ENCODE data around the gene ZNF107. TPM values are rescaled to one million over a fixed set of nuclear protein-coding genes. Genes with fewer than 3 reads are reported as not detected.

ZNF107 gene
- 0.52 and 1.1 TPM in 2 replicates for total RNA-seq (2014; rRNA removed; shearing (Covaris generic); ENCODE audit: low replicate concordance)

GRCh38 chr7:64665980-64666662 is at the start of gene ZNF107:
TSS of gene ZNF107 (plus strand) at chr7:64666133. CDS start at chr7:64666283, 150 bp downstream.
- peak; percentile 92 for DNase-seq (ENCODE audit: low read depth)
- in situ Hi-C loops (cut with HindIII; ENCODE audit: low pct_unique_long_range_greater_than_20kb, low sequenced_read_pairs), result no loop called here

- in situ Hi-C loops (cut with HindIII; ENCODE audit: low pct_unique_long_range_greater_than_20kb, low sequenced_read_pairs), result no loop called here
- DNase-seq (ENCODE audit: low read depth), result peak; percentile 38
Observed at GRCh38 chr7:64618785-64619456, 47.0 kb upstream of the ZNF107 start.

GRCh38 chr7:64619705-64620104 is 46.2 kb upstream of the ZNF107 start:
- in situ Hi-C loops (cut with HindIII; ENCODE audit: low pct_unique_long_range_greater_than_20kb, low sequenced_read_pairs), result no loop called here
- peak; percentile 8 for DNase-seq (ENCODE audit: low read depth)

GRCh38 chr7:64621656-64622055 is 44.3 kb upstream of the ZNF107 start:
- no peak for DNase-seq (ENCODE audit: low read depth)
- in situ Hi-C loops (cut with HindIII; ENCODE audit: low pct_unique_long_range_greater_than_20kb, low sequenced_read_pairs), result no loop called here

- in situ Hi-C loops (cut with HindIII; ENCODE audit: low pct_unique_long_range_greater_than_20kb, low sequenced_read_pairs), result no loop called here
- no peak for DNase-seq (ENCODE audit: low read depth)
Observed at GRCh38 chr7:64625114-64626082, 40.5 kb upstream of the ZNF107 start.

- DNase-seq (ENCODE audit: low read depth), result no peak
- in situ Hi-C loops (cut with HindIII; ENCODE audit: low pct_unique_long_range_greater_than_20kb, low sequenced_read_pairs), result no loop called here
Observed at GRCh38 chr7:64626083-64626469, 39.9 kb upstream of the ZNF107 start.

- in situ Hi-C loops (cut with HindIII; ENCODE audit: low pct_unique_long_range_greater_than_20kb, low sequenced_read_pairs), result no loop called here
- DNase-seq (ENCODE audit: low read depth), result no peak
Observed at GRCh38 chr7:64626557-64626956, 39.4 kb upstream of the ZNF107 start.

GRCh38 chr7:64628192-64628591 is 37.7 kb upstream of the ZNF107 start:
- no peak for DNase-seq (ENCODE audit: low read depth)
- in situ Hi-C loops (cut with HindIII; ENCODE audit: low pct_unique_long_range_greater_than_20kb, low sequenced_read_pairs), result no loop called here

GRCh38 chr7:64628721-64629120 is 37.2 kb upstream of the ZNF107 start:
- DNase-seq (ENCODE audit: low read depth), result no peak
- in situ Hi-C loops (cut with HindIII; ENCODE audit: low pct_unique_long_range_greater_than_20kb, low sequenced_read_pairs), result no loop called here

- DNase-seq (ENCODE audit: low read depth), result no peak
- in situ Hi-C loops (cut with HindIII; ENCODE audit: low pct_unique_long_range_greater_than_20kb, low sequenced_read_pairs), result no loop called here
Observed at GRCh38 chr7:64630496-64630895, 35.4 kb upstream of the ZNF107 start.

GRCh38 chr7:64632029-64632428 is 33.9 kb upstream of the ZNF107 start:
- in situ Hi-C loops (cut with HindIII; ENCODE audit: low pct_unique_long_range_greater_than_20kb, low sequenced_read_pairs), result no loop called here
- DNase-seq (ENCODE audit: low read depth), result no peak

- DNase-seq (ENCODE audit: low read depth), result no peak
- in situ Hi-C loops (cut with HindIII; ENCODE audit: low pct_unique_long_range_greater_than_20kb, low sequenced_read_pairs), result no loop called here
Observed at GRCh38 chr7:64633401-64633800, 32.5 kb upstream of the ZNF107 start.

GRCh38 chr7:64634406-64635062 is 31.4 kb upstream of the ZNF107 start:
- no peak for DNase-seq (ENCODE audit: low read depth)
- in situ Hi-C loops (cut with HindIII; ENCODE audit: low pct_unique_long_range_greater_than_20kb, low sequenced_read_pairs), result no loop called here

- in situ Hi-C loops (cut with HindIII; ENCODE audit: low pct_unique_long_range_greater_than_20kb, low sequenced_read_pairs), result no loop called here
- no peak for DNase-seq (ENCODE audit: low read depth)
Observed at GRCh38 chr7:64636386-64636785, 29.5 kb upstream of the ZNF107 start.

GRCh38 chr7:64637521-64638445 is 28.1 kb upstream of the ZNF107 start:
- in situ Hi-C loops (cut with HindIII; ENCODE audit: low pct_unique_long_range_greater_than_20kb, low sequenced_read_pairs), result no loop called here
- no peak for DNase-seq (ENCODE audit: low read depth)

GRCh38 chr7:64638822-64639221 is 27.1 kb upstream of the ZNF107 start:
- DNase-seq (ENCODE audit: low read depth), result no peak
- in situ Hi-C loops (cut with HindIII; ENCODE audit: low pct_unique_long_range_greater_than_20kb, low sequenced_read_pairs), result no loop called here

- DNase-seq (ENCODE audit: low read depth), result no peak
- in situ Hi-C loops (cut with HindIII; ENCODE audit: low pct_unique_long_range_greater_than_20kb, low sequenced_read_pairs), result no loop called here
Observed at GRCh38 chr7:64639267-64640001, 26.5 kb upstream of the ZNF107 start.

Data from Caki2 (cell line).